ENCODE results near the gene WASHC4. TPM values are rescaled to one million over a fixed set of nuclear protein-coding genes. Genes with fewer than 3 reads are reported as not detected.

The WASHC4 gene
- total and polyA plus RNA-seq, 2 donors (not counting 3 experiments of a cell fraction or from before 2014, with no cell fraction given) = 30.4 to 123 TPM

- H3K36me3 ChIP-seq (ENCODE audit: control insufficient read depth in 2 of 2, extremely low read depth in 1 of 2, insufficient read depth in 2 of 2, low read length in 2 of 2) = no peaks in the 10 kb centered on the region
- H3K4me2 ChIP-seq (ENCODE audit: insufficient read depth, low read length) = no peak overlapping the region
- FAIRE-seq (no peak), DNase-seq (ENCODE audit: low read depth, low spot score) (no peak)
- no peak for TF ChIP-seq FOS (IDR thresholded peaks at IDR 0.05; ENCODE audit: borderline replicate concordance, insufficient read depth, low read length)
- TF ChIP-seq JUN (IDR thresholded peaks at IDR 0.05; ENCODE audit: borderline replicate concordance, insufficient read depth, insufficient read length, low read depth) = no peak
- TF ChIP-seq CTCF (IDR thresholded peaks at IDR 0.05; ENCODE audit: extremely low read depth in 1 of 2, insufficient read depth in 1 of 2, low read depth in 1 of 2, low read length in 2 of 2) = no peak
- TF ChIP-seq GATA2 (IDR thresholded peaks at IDR 0.05; ENCODE audit: insufficient read depth, insufficient read length, low read depth, low read length) = no peak
- no peak for TF ChIP-seq POLR2AphosphoS5 (IDR thresholded peaks at IDR 0.05; ENCODE audit: insufficient read depth, low read depth, low read length)
- no peak for TF ChIP-seq EZH2 (IDR thresholded peaks at IDR 0.05; ENCODE audit: borderline replicate concordance, low read depth, low read length, severe bottlenecking)
- no peak for TF ChIP-seq POLR2A (IDR thresholded peaks at IDR 0.05; ENCODE audit: low read depth, low read length)
- no peak for TF ChIP-seq MYC (IDR thresholded peaks at IDR 0.05; ENCODE audit: low read depth, low read length)
- TF ChIP-seq MAX (IDR thresholded peaks at IDR 0.05; ENCODE audit: insufficient read depth, insufficient read length) = no peak
- dilution Hi-C loops (cut with MboI; ENCODE audit: extremely low pct_ligation_motif_present, low sequenced_read_pairs) (no loop called here), intact Hi-C loops (cut with micrococcal nuclease) (no loop called here)
- H3K79me2 ChIP-seq (ENCODE audit: control insufficient read depth, insufficient read depth, low read length) = no peaks in the 10 kb centered on the region
- ChIA-PET CTCF (interaction anchor here (1.7 kb wide), 1 partner anchor 8 kb away, joined by 4 read pairs; the partner anchor contains the start of gene WASHC4), POLR2A (no interaction called here)
- no peak overlapping the region for H3K27ac ChIP-seq (ENCODE audit: insufficient read depth, low read depth, low read length)
- no peak overlapping the region for H3K4me3 ChIP-seq (replicated peaks in 1 of 3; ENCODE audit: insufficient read depth in 1 of 3, low read depth in 1 of 3, low read length in 3 of 3)
- H4K20me1 ChIP-seq (replicated peaks; ENCODE audit: control insufficient read depth, extremely low read depth, insufficient read depth, low read length) = no peaks in the 10 kb centered on the region
- no peak overlapping the region for H2AFZ ChIP-seq (ENCODE audit: low read depth, low read length)
- no peak overlapping the region for H3K9ac ChIP-seq (replicated peaks; ENCODE audit: extremely low read depth, insufficient read depth, low read length)
- no peaks in the 10 kb centered on the region for H3K9me3 ChIP-seq (replicated peaks; ENCODE audit: control insufficient read depth, insufficient read depth, low read length)
- H3K27me3 ChIP-seq (ENCODE audit: control insufficient read depth in 2 of 2, insufficient read depth in 2 of 2, low read length in 2 of 2) = peaks cover 2 to 8% of the 10 kb centered on the region in 2 experiments
- peaks cover 4% of the 10 kb centered on the region for H3K4me1 ChIP-seq (ENCODE audit: control insufficient read depth, extremely low read depth, insufficient read depth, low read length)
- no peaks in the 10 kb centered on the region for H3K9me1 ChIP-seq (replicated peaks; ENCODE audit: control insufficient read depth, extremely low read depth, insufficient read depth, low read length)
- BruUV-seq (replicated peaks) = no TSS peak
These were observed 8.2 kb upstream of the WASHC4 start for GRCh38 chr12:105099356-105099755.
